Muscle of leg (tissue), 11 donors: ENCODE results near the gene CPNE4. TPM values are rescaled to one million over a fixed set of nuclear protein-coding genes. Genes with fewer than 3 reads are reported as not detected.

Experiments
- DNase-seq: peaks from one replicate; pipeline ENCODE4 v3.0.0; 2013
- H3K27ac ChIP-seq: one replicate; pipeline ENCODE4 v1.5.1; 2013; ENCODE audit warnings: mild to moderate bottlenecking, low read length, control low read depth
- H3K27me3 ChIP-seq: one replicate; pipeline ENCODE4 v1.6.1; 2013; ENCODE audit warnings: low read length; ENCODE audit not compliant: control insufficient read depth, insufficient read depth
- H3K36me3 ChIP-seq: one replicate; pipeline ENCODE4 v1.6.1; 2013; ENCODE audit warnings: low read length; ENCODE audit not compliant: control insufficient read depth, insufficient read depth
- H3K4me1 ChIP-seq: one replicate; pipeline ENCODE4 v1.6.1; 2013; ENCODE audit warnings: low read length; ENCODE audit not compliant: control insufficient read depth, insufficient read depth
- H3K4me3 ChIP-seq: one replicate; pipeline ENCODE4 v1.5.1; 2013; ENCODE audit warnings: low read length, control low read depth
- H3K9me3 ChIP-seq: replicated peaks from 2 replicates; pipeline ENCODE4 v1.6.1; 2013; ENCODE audit warnings: low read depth, low read length; ENCODE audit not compliant: control insufficient read depth
- WGBS: methylation state at CpG from one replicate; pipeline ENCODE4 v1.1.5; 2013; ENCODE audit warnings: missing lambda C conversion rate; ENCODE audit not compliant: insufficient coverage; 5-methylcytosine and 5-hydroxymethylcytosine counted together
- polyA plus RNA-seq, 8 donors: library from polyadenylated mRNA; unstranded; fragments of 120-200 nt; gene quantifications; one replicate each; pipeline versions ENCODE4 v1.2.1 to v1.2.3, GENCODE V29; 2013; ENCODE audit warnings: inconsistent platforms in 1 of 8, low replicate concordance in 1 of 8; ENCODE audit not compliant: insufficient read length in 8 of 8, insufficient read depth in 1 of 8
- total RNA-seq: library from RNA; stranded (reverse); fragments of 120-200 nt; gene quantifications from one replicate; pipeline ENCODE4 v1.2.4, GENCODE V29; 2013

Gene CPNE4
- total and polyA plus RNA-seq, 9 donors = 0.07 to 0.31 (median 0.09) TPM; not detected in 2

GRCh38 chr3:131630807-131631206 lies 404.0 kb downstream of the CPNE4 start:
- peak; percentile 25 for DNase-seq
- H3K36me3 ChIP-seq = no peaks in the 10 kb centered on the region
- H3K4me1 ChIP-seq = no peaks in the 10 kb centered on the region
- H3K27me3 ChIP-seq = no peaks in the 10 kb centered on the region
- WGBS = no CpG with 5 or more reads among the region's 1 CpG
- H3K27ac ChIP-seq = no peak overlapping the region
- H3K4me3 ChIP-seq = no peak overlapping the region
- H3K9me3 ChIP-seq = no peaks in the 10 kb centered on the region

- H3K9me3 ChIP-seq = no peaks in the 10 kb centered on the region
- H3K4me1 ChIP-seq = no peaks in the 10 kb centered on the region
- H3K27ac ChIP-seq = no peak overlapping the region
- WGBS = no CpG with 5 or more reads among the region's 3 CpGs
- no peak overlapping the region for H3K4me3 ChIP-seq
- H3K36me3 ChIP-seq = no peaks in the 10 kb centered on the region
- H3K27me3 ChIP-seq = no peaks in the 10 kb centered on the region
- DNase-seq = peak; percentile 1
Observed at GRCh38 chr3:131630097-131630496, 404.7 kb downstream of the CPNE4 start.

- Histone ChIP-seq H3K27ac (no peak overlapping the region), H3K27me3 (peaks cover 3% of the 10 kb centered on the region), H3K4me1 (no peaks in the 10 kb centered on the region), H3K36me3 (no peaks in the 10 kb centered on the region), H3K4me3 (no peak overlapping the region), H3K9me3 (no peaks in the 10 kb centered on the region)
- no CpG with 5 or more reads among the region's 1 CpG for WGBS
- no peak for DNase-seq
Observed at GRCh38 chr3:131623431-131623830, 411.4 kb downstream of the CPNE4 start.

- H3K36me3 ChIP-seq = no peaks in the 10 kb centered on the region
- H3K9me3 ChIP-seq = no peaks in the 10 kb centered on the region
- no peaks in the 10 kb centered on the region for H3K4me1 ChIP-seq
- no peak for DNase-seq
- H3K4me3 ChIP-seq = no peak overlapping the region
- WGBS = 67% methylated on average over 4 of the region's 5 CpGs
- H3K27me3 ChIP-seq = peaks cover 3% of the 10 kb centered on the region
- H3K27ac ChIP-seq = no peak overlapping the region
Observed at GRCh38 chr3:131622726-131623125, 412.1 kb downstream of the CPNE4 start.

- H3K27ac ChIP-seq = no peak overlapping the region
- H3K4me3 ChIP-seq = no peak overlapping the region
- no peaks in the 10 kb centered on the region for H3K4me1 ChIP-seq
- DNase-seq = no peak
- no peaks in the 10 kb centered on the region for H3K36me3 ChIP-seq
- WGBS = 73% methylated on average over 1 of the region's 1 CpG
- H3K27me3 ChIP-seq = peaks cover 3% of the 10 kb centered on the region
- H3K9me3 ChIP-seq = no peaks in the 10 kb centered on the region
Observed at GRCh38 chr3:131620977-131621376, 413.8 kb downstream of the CPNE4 start.

- Histone ChIP-seq H3K36me3 (no peaks in the 10 kb centered on the region), H3K27ac (no peak overlapping the region), H3K9me3 (no peaks in the 10 kb centered on the region), H3K4me1 (no peaks in the 10 kb centered on the region), H3K27me3 (peaks cover 3% of the 10 kb centered on the region), H3K4me3 (no peak overlapping the region)
- WGBS = 80% methylated on average over 1 of the region's 2 CpGs
- DNase-seq = no peak
Observed at GRCh38 chr3:131619821-131620220, 415.0 kb downstream of the CPNE4 start.

- no CpG with 5 or more reads among the region's 3 CpGs for WGBS
- no peaks in the 10 kb centered on the region for H3K27me3 ChIP-seq
- H3K4me1 ChIP-seq = no peaks in the 10 kb centered on the region
- H3K9me3 ChIP-seq = no peaks in the 10 kb centered on the region
- no peaks in the 10 kb centered on the region for H3K36me3 ChIP-seq
- no peak for DNase-seq
- no peak overlapping the region for H3K4me3 ChIP-seq
- no peak overlapping the region for H3K27ac ChIP-seq
Observed at GRCh38 chr3:131616719-131617118, 418.1 kb downstream of the CPNE4 start.

GRCh38 chr3:131612745-131613144 lies 422.1 kb downstream of the CPNE4 start:
- H3K4me1 ChIP-seq = no peaks in the 10 kb centered on the region
- no CpG with 5 or more reads among the region's 1 CpG for WGBS

GRCh38 chr3:131610174-131610573 lies 424.6 kb downstream of the CPNE4 start:
- Histone ChIP-seq H3K4me3 (no peak overlapping the region), H3K27ac (no peak overlapping the region), H3K4me1 (no peaks in the 10 kb centered on the region), H3K36me3 (no peaks in the 10 kb centered on the region), H3K9me3 (no peaks in the 10 kb centered on the region), H3K27me3 (no peaks in the 10 kb centered on the region)
- no peak for DNase-seq

More at GRCh38 chr3:131612745-131613144, 422.1 kb downstream of the CPNE4 start:
- no peak for DNase-seq
- Histone ChIP-seq H3K27me3 (no peaks in the 10 kb centered on the region), H3K4me3 (no peak overlapping the region), H3K36me3 (no peaks in the 10 kb centered on the region), H3K27ac (no peak overlapping the region), H3K9me3 (no peaks in the 10 kb centered on the region)

- Histone ChIP-seq H3K9me3 (no peaks in the 10 kb centered on the region), H3K27me3 (no peaks in the 10 kb centered on the region), H3K36me3 (no peaks in the 10 kb centered on the region), H3K4me1 (no peaks in the 10 kb centered on the region), H3K4me3 (no peak overlapping the region), H3K27ac (no peak overlapping the region)
- no peak for DNase-seq
Observed at GRCh38 chr3:131608741-131609140, 426.1 kb downstream of the CPNE4 start.

- 100% methylated on average over 1 of the region's 1 CpG for WGBS
- Histone ChIP-seq H3K36me3 (no peaks in the 10 kb centered on the region), H3K27ac (no peak overlapping the region)
Observed at GRCh38 chr3:131608296-131608695, 426.5 kb downstream of the CPNE4 start.

More at GRCh38 chr3:131608296-131608695, 426.5 kb downstream of the CPNE4 start:
- H3K27me3 ChIP-seq = no peaks in the 10 kb centered on the region
- H3K9me3 ChIP-seq = no peaks in the 10 kb centered on the region
- H3K4me1 ChIP-seq = no peaks in the 10 kb centered on the region
- no peak overlapping the region for H3K4me3 ChIP-seq
- DNase-seq = no peak
